ENCODE data around the gene NLRP3.

GRCh38 chr1:247444571-247444970 lies 28.6 kb downstream of the NLRP3 start:
- TF ChIP-seq EZH2 (IDR thresholded peaks at IDR 0.05; ENCODE audit: low read depth) (no peak), CTCF (conservative IDR thresholded peaks at IDR 0.05) (no peak)
